Astrocyte of the cerebellum (primary cell): ENCODE measurements around the gene PSME3.

Source experiments
- DNase-seq: peaks from one replicate; pipeline ENCODE4 v3.0.0-alpha.2; 2011; ENCODE audit warnings: low read depth
- H3K4me3 ChIP-seq: 2 replicates; pipeline ENCODE4 v1.5.1; 2011; ENCODE audit warnings: mild to moderate bottlenecking, low read depth, low read length, moderate library complexity
- CTCF ChIP-seq: IDR thresholded peaks from 2 replicates; pipeline ENCODE4 v1.5.1; 2012; ENCODE audit warnings: low read length, low read depth, moderate library complexity, mild to moderate bottlenecking; ENCODE audit errors: missing control alignments
- in situ Hi-C: cut with HindIII; loops from 2 replicates; pipeline ENCODE4 v1.10.0; 2017; ENCODE audit warnings: low sequenced_read_pairs

The PSME3 gene

GRCh38 chr17:42832934-42833766 is at the start of gene PSME3:
Gene PSME3, plus strand, starts transcription at chr17:42833397. Its CDS starts 235 bp downstream, at chr17:42833632.
- no peak for TF ChIP-seq CTCF
- in situ Hi-C loops: no loop called here
- peak within 1 kb of the TSS; percentile 99 for H3K4me3 ChIP-seq
- DNase-seq: peak; percentile 58

GRCh38 chr17:42783791-42784138 is 49.4 kb upstream of the PSME3 start:
- peak overlapping the region; percentile 63 for H3K4me3 ChIP-seq
- DNase-seq: no peak
- TF ChIP-seq CTCF: no peak
- in situ Hi-C loops: no loop called here

- no peak overlapping the region for H3K4me3 ChIP-seq
- no peak for DNase-seq
- no peak for TF ChIP-seq CTCF
- in situ Hi-C loops: no loop called here
Observed at GRCh38 chr17:42784409-42784808, 48.8 kb upstream of the PSME3 start.

GRCh38 chr17:42784811-42785592 is 48.2 kb upstream of the PSME3 start:
- TF ChIP-seq CTCF: no peak
- no peak for DNase-seq
- no peak overlapping the region for H3K4me3 ChIP-seq
- in situ Hi-C loops: no loop called here

GRCh38 chr17:42787266-42787665 is 45.9 kb upstream of the PSME3 start:
- TF ChIP-seq CTCF: no peak
- no peak overlapping the region for H3K4me3 ChIP-seq
- no peak for DNase-seq
- in situ Hi-C loops: no loop called here

GRCh38 chr17:42791948-42792347 is 41.2 kb upstream of the PSME3 start:
- no peak for TF ChIP-seq CTCF
- no peak for DNase-seq
- in situ Hi-C loops: no loop called here
- no peak overlapping the region for H3K4me3 ChIP-seq
